NCI-H2227 treated with DMSO at 0.1 percent for 48 hours (cell line): ENCODE measurements around the gene RNU7-1.

Experiments
- DNase-seq: peaks from one replicate; lab custom pipeline; 2025; lab: John Stamatoyannopoulos, UW

RNU7-1 gene

GRCh38 chr12:6938353-6939190 lies 5.0 kb upstream of the RNU7-1 start:
- no peak for DNase-seq

DNA sequence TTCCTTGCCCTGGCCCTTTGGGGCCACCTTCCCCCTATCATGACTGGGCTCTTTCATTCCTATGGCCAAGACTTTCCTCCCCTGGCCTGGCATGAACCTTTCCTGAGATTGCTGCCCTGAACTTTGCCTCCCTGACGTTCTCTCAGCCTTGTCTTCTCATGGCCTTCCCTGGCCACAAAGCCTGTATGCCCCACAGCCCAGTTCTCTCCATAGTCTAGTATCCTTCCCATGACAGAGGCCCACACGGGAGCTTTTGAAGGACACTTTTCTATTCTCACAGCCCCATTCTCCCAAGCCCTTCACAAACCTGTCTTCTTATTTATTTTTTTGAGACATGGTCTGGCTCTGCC lies 4.5 kb upstream of the RNU7-1 start:
- no peak for DNase-seq

DNA sequence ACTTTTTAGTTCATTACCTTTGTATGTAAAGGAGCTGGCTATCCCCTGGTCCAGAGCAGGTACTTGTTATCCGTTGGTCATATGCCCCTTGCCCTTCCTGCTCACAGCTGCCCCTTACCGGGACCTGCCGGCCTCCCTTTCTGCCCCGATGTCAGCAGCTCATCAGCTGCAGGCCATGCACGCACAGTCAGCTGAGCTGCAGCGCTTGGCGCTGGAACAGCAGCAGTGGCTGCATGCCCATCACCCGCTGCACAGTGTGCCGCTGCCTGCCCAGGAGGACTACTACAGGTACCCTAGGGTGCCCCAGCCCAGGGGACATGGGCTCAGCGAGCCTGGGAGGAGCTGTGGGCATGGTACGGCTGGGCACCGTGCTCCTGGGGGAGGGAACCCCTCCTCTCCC lies 2.3 kb upstream of the RNU7-1 start:
- no peak for DNase-seq

DNA sequence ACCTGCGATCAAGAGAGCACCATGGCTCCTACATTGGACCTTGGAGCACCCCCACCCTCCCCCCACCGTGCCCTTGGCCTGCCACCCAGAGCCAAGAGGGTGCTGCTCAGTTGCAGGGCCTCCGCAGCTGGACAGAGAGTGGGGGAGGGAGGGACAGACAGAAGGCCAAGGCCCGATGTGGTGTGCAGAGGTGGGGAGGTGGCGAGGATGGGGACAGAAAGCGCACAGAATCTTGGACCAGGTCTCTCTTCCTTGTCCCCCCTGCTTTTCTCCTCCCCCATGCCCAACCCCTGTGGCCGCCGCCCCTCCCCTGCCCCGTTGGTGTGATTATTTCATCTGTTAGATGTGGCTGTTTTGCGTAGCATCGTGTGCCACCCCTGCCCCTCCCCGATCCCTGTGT lies 1.8 kb upstream of the RNU7-1 start:
- DNase-seq, result no peak

DNA sequence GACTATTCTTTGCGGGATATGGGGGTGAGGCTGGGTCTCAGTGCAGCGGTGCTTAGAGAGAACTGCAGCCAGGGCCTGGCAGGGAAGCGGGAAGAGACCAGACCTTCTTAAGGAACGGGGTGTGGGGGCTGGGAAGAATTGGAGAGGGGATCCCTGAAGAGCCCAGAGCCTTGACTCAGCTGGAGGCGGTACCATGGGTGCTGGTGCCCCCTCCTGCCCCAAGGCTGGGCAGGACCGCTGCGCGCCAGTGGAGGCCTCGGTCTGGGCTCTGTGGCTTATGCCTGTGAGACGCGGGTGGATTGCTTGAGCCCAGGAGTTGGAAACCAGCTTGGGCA lies 1.3 kb upstream of the RNU7-1 start:
- DNase-seq, result no peak

- DNase-seq, result peak; percentile 93
These were observed 261 bp upstream of the RNU7-1 start for GRCh38 chr12:6943389-6943721.

DNA sequence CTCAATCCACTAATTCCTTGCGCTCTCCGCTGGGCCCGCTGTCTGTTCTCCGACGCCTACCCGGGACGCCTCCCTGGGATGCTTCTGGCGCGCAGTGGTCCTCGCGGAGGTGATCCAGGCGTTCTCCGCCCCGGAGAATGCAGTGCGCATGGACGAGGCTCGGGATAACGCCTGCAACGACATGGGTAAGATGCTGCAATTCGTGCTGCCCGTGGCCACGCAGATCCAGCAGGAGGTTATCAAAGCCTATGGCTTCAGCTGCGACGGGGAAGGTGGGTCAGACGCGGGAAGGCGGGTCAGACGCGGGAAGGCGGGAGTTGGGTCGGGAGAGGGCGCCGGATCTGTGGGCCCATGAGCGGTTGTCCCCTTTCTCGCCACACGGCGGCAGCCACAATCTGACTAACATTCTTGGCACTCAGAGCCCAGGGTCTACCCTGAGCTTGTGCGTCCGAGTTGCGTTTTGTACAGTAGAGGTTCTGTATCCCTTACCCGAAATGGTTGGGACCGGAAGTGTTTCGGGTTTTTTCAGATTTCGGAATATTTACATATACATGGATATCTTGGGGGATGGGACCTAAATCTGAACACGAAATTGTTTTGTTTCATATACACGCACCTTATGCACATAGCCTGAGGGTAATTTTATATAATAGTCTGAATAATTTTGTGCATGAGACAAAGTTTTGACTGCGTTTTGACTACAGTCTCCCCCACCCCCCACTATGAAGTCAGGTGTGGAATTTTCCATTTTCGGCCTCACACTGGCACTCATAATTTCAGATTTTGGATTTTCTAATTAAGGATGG lies 968 bp downstream of the RNU7-1 start:
- DNase-seq, result peak; percentile 82

DNA sequence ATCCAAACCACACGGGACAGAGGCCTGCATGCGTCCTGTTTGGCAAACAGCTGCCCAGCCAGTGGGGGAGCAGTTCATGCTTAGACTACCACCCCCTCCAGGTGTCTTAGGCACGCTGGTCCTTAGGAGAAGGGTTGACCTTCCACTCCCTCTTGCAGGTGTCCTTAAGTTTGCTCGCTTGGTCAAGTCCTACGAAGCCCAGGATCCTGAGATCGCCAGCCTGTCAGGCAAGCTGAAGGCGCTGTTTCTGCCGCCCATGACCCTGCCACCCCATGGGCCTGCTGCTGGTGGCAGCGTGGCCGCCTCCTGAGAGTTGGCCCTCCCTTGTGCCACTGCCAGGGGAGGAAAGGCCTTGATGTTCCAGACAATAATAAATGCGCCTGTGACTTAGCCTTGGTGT lies 2.0 kb downstream of the RNU7-1 start:
- no peak for DNase-seq

DNA sequence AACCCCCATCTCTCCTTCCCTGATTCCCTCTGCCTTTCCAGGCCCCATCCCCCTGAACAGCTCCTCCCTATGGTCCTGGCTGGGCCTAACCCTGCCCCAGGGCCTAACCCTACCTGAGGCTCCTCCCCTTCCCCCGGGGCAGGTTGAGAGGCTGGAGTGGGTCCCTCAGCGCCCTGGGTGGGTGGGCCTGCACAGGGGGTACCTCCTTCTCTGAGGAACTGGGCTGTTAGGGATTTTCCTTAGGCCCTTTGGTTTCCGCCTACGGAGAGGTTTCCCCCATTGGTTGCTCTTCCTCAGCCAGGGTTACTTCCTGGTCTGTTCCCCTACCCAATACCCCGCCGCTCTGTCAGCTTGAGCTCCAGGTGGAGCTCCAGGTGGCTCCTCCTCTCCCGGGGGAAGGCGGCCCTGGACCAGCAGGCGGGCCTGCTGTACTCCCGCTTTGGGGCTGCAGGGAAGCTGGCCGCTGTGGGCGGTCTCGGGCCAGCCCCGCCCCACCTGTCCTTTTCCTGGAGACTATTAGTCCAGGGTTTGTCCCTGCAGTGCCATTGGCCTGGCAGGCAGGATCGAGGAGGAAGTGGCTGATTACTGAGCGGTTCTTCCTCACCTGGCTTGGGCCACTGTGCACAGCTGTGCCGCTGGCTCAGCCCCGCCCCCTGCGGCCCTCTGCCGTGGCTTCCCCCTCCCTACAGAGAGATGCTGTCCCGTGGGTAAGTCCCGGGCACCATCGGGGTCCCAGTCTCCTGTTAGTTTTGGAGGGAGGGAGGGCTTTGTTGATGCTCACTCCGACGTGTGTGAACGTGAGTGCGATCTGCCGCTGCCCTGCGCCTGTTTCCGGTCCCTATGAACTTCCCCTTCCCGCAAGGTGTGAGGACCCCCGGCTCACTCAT lies 2.7 kb downstream of the RNU7-1 start:
- DNase-seq, result peak; percentile 70

- DNase-seq, result no peak
These were observed 3.3 kb downstream of the RNU7-1 start for GRCh38 chr12:6946920-6947374.

DNA sequence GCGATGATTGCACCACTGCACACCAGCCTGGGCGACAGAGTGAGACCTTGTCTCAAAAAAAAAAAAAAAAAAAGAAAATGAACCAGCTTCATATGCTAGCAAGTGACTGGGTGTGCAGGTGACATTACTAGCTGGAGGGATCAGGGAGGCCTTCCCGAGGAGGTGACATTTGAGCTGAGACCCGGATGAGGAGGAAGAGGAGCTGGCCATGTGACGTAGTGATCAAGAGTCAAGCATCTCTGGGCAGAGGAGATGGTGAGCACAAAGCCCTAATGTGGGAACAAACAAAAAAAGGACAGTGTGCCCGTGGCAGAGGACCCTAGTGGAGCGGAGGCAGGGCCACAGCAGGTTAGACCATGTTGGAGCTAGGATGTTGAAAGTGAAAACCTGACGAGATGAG lies 4.0 kb downstream of the RNU7-1 start:
- DNase-seq, result no peak

- DNase-seq, result no peak
These were observed 5.4 kb downstream of the RNU7-1 start for GRCh38 chr12:6948873-6949594.

- no peak for DNase-seq
These were observed 6.8 kb downstream of the RNU7-1 start for GRCh38 chr12:6950401-6950801.

- no peak for DNase-seq
These were observed 7.4 kb downstream of the RNU7-1 start, which contains the start of gene PTPN6 for GRCh38 chr12:6950811-6951540. Gene PTPN6, plus strand, starts transcription at chr12:6951356. Its CDS starts 157 bp downstream, at chr12:6951513.

- no peak for DNase-seq
These were observed 8.0 kb downstream of the RNU7-1 start for GRCh38 chr12:6951551-6952120.

- no peak for DNase-seq
These were observed 8.7 kb downstream of the RNU7-1 start for GRCh38 chr12:6952121-6952862.

GRCh38 chr12:6952863-6953441 lies 9.3 kb downstream of the RNU7-1 start:
- no peak for DNase-seq

DNA sequence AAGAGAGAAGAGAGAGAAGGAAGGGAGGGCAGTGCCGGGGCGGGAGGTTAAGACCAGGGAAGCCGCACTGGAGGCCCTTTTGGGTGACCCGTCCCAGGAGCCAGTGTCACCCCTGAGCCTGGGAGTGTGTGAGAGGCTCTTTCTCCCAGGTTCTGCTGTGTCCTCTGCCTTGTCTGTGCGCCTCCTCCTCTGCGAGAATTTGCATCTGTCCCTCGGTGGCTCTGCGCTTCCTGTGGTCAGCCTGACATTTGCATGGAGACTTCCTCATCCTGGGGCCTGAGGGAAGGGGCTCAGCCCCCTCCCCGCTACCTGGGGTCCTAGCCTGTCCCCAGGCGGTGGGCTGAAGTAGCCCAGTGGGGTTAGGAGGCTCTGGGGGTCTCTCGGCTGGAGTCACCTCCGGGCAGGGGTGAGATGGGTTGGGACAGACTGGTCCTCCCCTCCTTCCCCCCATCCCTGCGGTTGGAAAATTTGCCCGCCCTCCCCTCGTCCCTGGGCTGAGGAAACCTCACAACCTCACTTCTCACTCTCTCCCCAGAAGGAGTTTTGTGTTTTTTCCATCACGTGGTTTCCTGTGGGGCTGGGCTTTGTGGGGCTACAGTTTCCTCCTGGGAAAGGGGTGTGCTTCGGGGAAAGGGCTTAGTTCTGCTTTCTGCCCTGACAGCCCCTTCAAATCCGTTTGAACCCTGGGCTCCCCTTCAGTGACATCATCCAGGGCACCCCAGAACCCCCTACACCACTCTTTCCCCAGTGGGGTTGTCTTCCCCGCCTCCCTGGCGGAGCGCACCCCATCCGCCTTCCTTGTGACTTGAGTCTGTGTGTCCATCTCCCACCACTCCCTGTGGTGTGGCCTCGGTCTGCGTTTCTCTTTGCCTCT lies 10.1 kb downstream of the RNU7-1 start:
- DNase-seq, result no peak
